Measurements from ENCODE around the gene PRR33. TPM values are rescaled to one million over a fixed set of nuclear protein-coding genes. Genes with fewer than 3 reads are reported as not detected.

Gene PRR33
- polyA plus RNA-seq, 1 experiment = not detected

DNA sequence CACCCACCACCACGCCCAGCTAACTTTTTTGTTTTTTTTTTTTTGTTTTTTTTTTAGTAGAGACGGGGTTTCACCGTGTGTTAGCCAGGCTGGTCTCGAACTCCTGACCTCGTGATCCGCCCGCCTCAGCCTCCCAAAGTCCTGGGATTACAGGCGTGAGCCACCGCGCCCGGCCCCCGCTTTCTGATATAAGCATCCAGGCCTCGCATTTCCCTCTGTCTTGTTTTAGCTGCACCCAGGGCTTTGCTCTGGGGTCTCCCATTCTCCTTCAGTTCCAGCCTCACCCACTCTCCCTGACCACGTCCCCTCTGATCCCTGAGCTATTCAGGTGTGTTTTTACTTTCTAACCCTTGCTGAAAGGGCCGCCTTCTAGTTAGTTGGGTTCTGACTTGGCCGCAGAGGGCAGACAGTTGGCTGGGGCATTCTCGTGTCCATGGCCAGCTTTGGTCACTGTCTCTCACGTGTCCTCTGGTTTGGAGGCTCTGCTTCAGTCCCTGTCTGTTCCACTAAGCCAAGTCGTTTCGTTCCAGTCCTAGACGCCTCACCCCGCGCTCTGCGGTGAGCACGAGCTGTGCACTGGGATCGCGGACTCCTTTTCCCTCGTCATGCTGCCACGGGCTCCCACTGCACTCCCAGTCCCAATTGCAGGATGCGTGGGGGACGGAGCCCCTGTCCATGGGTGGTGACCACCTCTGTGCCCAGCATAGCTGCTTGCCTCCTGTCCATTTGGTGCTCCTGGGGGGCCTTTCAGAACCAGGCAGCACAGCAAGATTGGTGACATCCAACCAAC lies 21.8 kb upstream of the PRR33 start:
- CTCF ChIA-PET = interaction anchor here (0.6 kb wide), 1 partner anchor 90 kb away, joined by 4 read pairs; no protein-coding TSS in a partner anchor
- Histone ChIP-seq H3K4me3 (ENCODE audit: low read depth, low read length) (no peak overlapping the region), H3K27me3 (ENCODE audit: control insufficient read depth, insufficient read depth, low read length) (no peaks in the 10 kb centered on the region), H3K36me3 (ENCODE audit: control insufficient read depth, insufficient read depth, low read length) (no peaks in the 10 kb centered on the region)
- TF ChIP-seq, protein P1, sequence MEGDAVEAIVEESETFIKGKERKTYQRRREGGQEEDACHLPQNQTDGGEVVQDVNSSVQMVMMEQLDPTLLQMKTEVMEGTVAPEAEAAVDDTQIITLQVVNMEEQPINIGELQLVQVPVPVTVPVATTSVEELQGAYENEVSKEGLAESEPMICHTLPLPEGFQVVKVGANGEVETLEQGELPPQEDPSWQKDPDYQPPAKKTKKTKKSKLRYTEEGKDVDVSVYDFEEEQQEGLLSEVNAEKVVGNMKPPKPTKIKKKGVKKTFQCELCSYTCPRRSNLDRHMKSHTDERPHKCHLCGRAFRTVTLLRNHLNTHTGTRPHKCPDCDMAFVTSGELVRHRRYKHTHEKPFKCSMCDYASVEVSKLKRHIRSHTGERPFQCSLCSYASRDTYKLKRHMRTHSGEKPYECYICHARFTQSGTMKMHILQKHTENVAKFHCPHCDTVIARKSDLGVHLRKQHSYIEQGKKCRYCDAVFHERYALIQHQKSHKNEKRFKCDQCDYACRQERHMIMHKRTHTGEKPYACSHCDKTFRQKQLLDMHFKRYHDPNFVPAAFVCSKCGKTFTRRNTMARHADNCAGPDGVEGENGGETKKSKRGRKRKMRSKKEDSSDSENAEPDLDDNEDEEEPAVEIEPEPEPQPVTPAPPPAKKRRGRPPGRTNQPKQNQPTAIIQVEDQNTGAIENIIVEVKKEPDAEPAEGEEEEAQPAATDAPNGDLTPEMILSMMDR (IDR thresholded peaks at IDR 0.05; ENCODE audit: insufficient read depth, low read depth, low read length) = no peak
- no peak for DNase-seq (ENCODE audit: low read depth)
- POLR2A ChIA-PET = no interaction called here

DNA sequence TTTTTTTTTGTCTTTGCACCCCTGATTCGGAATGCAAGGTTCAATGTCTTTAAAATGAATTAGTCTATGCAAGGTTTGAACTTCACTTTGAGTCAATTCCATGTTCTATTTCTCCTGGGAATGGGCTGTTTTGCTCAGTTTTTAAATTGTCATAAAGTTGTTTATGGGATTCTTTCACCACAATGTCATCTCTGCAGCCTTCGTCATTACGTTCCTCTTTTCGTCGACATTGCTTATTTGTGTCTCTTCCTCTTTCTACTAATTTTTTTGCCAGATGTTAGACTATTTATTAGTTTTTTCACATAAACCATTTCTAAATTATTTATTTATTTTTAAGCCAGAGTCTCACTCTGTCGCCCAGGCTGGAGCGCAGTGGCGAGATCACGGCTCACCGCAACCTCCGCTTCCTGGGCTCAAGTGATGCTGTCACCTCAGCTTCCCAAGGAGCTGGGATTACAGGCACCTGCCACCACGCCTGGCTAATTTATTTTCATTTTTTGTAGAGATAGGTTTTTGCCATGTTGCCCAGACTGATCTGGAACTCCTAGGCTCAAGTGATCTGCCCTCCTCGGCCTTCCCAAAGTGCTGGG lies 20.7 kb upstream of the PRR33 start:
- Histone ChIP-seq H3K36me3 (ENCODE audit: control insufficient read depth, insufficient read depth, low read length) (no peaks in the 10 kb centered on the region), H3K27me3 (ENCODE audit: control insufficient read depth, insufficient read depth, low read length) (no peaks in the 10 kb centered on the region), H3K4me3 (ENCODE audit: low read depth, low read length) (no peak overlapping the region)
- DNase-seq (ENCODE audit: low read depth) = no peak
- ChIA-PET CTCF (no interaction called here), POLR2A (no interaction called here)
- TF ChIP-seq, protein P1 (IDR thresholded peaks at IDR 0.05; ENCODE audit: insufficient read depth, low read depth, low read length) = no peak

DNA sequence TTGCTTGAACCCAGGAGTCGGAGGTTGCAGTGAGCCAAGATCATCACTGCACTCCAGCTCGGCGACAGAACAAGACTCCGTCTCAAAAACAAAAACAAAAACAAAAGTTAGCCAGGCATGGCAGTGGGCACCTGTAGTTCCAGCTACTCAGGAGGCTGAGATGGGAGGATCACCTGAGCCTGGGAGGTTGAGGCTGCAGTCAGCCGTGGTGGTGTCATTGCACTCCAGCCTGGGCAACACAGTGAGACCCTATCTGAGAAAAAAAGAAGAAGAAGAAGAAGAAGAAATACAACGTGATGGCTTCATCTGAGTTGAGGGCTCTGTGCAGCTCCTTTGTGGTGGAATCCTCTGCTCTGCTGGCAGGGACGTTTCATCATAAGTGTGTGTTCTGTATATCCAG lies 17.8 kb upstream of the PRR33 start:
- Histone ChIP-seq H3K36me3 (ENCODE audit: control insufficient read depth, insufficient read depth, low read length) (no peaks in the 10 kb centered on the region), H3K4me3 (ENCODE audit: low read depth, low read length) (no peak overlapping the region), H3K27me3 (ENCODE audit: control insufficient read depth, insufficient read depth, low read length) (peaks cover 5% of the 10 kb centered on the region; the same call in 1 of the 2 replicates)
- ChIA-PET CTCF (interaction anchor here (1.0 to 1.4 kb wide), 2 partner anchors 27 to 215 kb away, joined by 3 to 4 read pairs; no protein-coding TSS in a partner anchor), POLR2A (no interaction called here)
- TF ChIP-seq, protein P1 (IDR thresholded peaks at IDR 0.05; ENCODE audit: insufficient read depth, low read depth, low read length) = no peak
- no peak for DNase-seq (ENCODE audit: low read depth)

DNA sequence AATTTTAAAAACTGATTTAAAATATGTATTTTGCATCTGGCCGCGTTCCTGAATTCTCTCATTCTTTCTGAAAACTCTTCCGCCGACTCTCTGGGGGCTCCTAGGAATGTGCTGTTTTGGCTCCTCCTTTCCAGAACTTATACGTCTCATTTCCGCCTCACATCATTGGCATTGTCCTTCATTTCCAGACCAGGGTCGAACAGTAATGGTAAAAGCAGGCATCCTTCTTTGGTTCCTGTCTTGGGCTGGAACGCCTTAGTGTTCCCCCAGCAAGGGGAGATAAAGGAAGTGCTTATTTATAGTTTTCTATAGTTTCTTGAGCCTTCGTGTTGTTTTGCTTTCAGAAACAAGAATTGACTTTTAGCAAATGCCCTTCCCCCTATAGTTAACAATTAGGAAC lies 16.9 kb upstream of the PRR33 start:
- CTCF ChIA-PET = no interaction called here
- no peak for DNase-seq (ENCODE audit: low read depth)

More for the DNA sequence above, 16.9 kb upstream of the PRR33 start:
- no peaks in the 10 kb centered on the region for H3K36me3 ChIP-seq (ENCODE audit: control insufficient read depth, insufficient read depth, low read length)
- no peak overlapping the region for H3K4me3 ChIP-seq (ENCODE audit: low read depth, low read length)
- POLR2A ChIA-PET = no interaction called here
- TF ChIP-seq, protein P1 (IDR thresholded peaks at IDR 0.05; ENCODE audit: insufficient read depth, low read depth, low read length) = no peak
- peaks cover 5% of the 10 kb centered on the region; the same call in 1 of the 2 replicates for H3K27me3 ChIP-seq (ENCODE audit: control insufficient read depth, insufficient read depth, low read length)
